GM18526 (cell line): ENCODE results near the gene PTP4A1.

Experiments
- POLR2A ChIP-seq: IDR thresholded peaks from 3 replicates; pipeline ENCODE4 v1.6.1; 2011; ENCODE audit not compliant: insufficient read length; ENCODE audit errors: extremely low read depth

PTP4A1 gene

DNA sequence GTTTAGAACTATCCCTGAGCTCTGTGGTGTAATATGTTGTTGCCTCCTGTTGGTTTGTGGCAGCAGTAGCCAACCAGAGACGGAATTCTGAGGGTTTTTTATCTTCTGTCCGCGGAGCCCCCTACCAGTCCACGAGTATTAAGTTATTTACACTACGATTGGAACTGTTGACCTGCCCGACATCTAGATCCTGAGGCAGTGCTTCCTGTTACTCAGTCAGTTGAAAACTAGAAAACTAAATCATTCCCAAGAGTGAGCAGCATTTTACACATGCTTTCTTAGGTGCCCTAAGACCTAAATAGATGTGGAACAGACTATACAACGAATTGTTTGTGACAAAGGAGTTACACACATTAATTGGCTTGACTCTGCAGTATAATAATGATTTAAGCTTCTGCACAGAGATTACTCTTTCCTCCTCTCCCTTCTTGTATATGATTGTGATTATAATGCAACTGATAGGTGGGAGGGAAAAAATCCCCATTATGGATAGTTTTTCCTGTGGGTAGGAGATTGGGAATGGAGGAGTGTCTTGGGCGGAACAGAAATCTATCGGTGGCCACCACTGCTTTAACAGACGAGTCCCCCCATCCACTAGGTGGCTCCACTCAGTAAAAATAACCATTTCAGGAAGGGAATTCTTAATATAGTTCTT lies 1.7 kb downstream of the PTP4A1 start:
- TF ChIP-seq POLR2A, result no peak

DNA sequence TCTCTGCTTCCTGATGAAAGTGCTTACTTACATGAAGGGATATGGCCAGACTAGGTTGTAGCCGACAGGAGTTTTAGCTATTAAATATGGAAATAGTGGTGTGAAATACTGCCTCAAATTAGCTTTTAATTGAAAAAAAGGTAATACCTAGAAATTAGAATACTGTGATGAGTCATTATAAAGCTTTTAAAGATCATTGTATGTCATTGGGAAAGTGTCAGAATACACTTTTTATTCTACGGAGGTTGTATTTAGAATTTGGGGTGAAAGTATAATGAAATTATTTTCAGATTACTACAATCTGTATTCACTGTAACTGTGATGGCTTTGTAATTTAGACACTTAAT lies 2.2 kb downstream of the PTP4A1 start:
- no peak for TF ChIP-seq POLR2A

DNA sequence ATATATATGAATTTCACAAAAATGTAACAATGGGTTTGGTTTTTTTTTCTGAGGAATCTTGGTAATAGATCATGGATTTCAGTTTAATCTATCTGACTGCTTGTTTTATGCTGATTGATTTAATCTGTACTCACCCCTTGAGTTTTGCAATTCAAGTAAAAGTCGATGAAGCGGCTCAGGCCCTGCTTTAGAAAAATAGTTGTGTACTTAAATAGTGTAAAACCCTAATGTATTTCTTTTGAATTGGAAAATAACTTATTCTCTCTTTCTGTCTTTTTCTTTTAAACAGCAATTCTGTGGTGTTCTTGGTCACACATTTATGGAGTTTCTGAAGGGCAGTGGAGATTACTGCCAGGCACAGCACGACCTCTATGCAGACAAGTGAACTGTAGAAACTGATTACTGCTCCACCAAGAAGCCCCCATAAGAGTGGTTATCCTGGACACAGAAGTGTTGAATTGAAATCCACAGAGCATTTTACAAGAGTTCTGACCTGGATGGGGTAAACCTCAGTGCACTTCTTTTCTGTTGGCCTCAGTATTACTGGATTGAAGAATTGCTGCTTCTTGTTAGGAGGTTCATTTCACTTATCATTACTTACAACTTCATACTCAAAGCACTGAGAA lies 4.0 kb downstream of the PTP4A1 start:
- no peak for TF ChIP-seq POLR2A

DNA sequence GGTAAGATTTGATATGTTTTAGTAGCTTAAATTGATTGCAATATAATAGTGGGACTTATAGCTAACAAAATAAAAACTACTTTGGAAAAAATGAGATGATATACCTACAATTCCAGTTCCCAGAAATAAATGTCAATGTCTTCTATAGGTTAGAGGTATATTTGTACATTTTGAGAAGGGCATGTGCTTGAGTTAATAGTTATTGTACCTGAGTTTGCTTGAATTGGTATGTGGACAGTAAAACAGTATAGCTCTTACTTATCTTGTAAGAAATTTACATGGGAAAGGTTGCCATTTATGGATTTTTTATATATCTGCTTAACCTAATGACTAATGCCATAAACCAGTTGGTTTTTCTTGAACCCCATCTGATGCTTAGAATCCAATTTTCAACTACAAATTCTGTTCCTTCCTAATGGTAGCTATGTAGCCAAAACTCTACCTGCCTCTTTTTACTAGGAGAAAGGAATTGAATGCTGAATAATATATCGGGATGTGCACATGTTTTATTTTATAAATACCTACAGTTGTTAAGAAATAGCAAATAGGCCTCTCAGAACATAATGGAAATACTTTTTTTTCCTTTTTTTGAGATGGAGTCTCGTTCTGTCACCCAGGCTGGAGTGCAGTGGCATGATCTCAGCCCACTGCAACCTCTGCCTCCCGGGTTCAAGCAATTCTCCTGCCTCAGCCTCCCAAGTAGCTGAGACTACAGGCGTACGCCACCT lies 4.9 kb downstream of the PTP4A1 start:
- TF ChIP-seq POLR2A, result no peak

DNA sequence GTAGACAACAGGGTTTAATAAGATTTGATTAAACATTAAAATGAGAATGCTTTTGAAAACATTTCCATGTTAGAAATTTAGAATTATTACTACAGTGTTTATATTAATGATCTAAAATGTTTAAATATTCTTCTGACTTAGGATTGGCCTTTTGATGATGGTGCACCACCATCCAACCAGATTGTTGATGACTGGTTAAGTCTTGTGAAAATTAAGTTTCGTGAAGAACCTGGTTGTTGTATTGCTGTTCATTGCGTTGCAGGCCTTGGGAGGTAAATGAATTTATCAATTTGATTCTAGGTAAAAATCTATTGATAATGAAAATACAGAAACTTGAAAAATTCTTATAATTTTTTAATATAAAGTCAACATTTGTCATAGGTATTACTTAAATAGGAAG lies 6.5 kb downstream of the PTP4A1 start:
- TF ChIP-seq POLR2A, result no peak

DNA sequence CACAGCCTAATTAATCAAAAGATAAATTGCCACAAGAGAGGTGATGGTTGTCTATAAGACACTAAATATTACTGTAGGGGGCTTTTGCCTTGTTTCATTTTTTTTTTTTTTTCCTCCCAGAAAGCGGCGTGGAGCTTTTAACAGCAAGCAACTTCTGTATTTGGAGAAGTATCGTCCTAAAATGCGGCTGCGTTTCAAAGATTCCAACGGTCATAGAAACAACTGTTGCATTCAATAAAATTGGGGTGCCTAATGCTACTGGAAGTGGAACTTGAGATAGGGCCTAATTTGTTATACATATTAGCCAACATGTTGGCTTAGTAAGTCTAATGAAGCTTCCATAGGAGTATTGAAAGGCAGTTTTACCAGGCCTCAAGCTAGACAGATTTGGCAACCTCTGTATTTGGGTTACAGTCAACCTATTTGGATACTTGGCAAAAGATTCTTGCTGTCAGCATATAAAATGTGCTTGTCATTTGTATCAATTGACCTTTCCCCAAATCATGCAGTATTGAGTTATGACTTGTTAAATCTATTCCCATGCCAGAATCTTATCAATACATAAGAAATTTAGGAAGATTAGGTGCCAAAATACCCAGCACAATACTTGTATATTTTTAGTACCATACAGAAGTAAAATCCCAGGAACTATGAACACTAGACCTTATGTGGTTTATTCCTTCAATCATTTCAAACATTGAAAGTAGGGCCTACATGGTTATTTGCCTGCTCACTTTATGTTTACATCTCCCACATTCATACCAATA lies 7.8 kb downstream of the PTP4A1 start:
- no peak for TF ChIP-seq POLR2A

DNA sequence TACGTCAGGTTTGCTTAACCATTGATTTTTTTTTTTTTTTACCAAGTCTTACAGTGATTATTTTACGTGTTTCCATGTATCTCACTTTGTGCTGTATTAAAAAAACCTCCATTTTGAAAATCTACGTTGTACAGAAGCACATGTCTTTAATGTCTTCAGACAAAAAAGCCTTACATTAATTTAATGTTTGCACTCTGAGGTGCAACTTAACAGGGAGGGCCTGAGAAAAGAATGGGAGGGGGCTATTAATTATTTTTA lies 8.4 kb downstream of the PTP4A1 start:
- TF ChIP-seq POLR2A, result no peak

DNA sequence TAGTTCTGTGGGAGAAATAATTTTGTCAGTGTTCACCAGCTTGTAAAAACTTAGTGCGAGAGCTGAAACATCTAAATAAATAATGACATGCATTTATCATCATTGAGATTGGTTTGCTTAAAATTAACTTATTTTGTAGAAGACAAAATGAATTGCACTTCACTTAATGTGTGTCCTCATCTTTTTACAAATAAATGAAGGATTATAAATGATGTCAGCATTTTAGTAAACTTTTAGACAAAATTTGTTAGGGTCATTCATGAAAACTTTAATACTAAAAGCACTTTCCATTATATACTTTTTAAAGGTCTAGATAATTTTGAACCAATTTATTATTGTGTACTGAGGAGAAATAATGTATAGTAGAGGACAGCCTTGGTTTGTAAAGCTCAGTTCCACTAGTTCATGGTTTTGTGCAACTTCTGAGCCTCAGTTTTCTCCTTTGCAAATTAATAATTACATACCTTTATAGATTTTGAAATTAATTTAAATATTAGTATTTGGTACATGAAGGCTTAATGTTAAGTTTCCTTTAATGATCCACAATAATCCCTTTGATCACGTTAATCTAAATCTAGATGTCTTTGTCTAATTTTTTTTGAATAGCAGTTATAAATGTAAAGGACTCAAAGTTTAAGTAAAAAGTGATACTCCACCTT lies 9.2 kb downstream of the PTP4A1 start:
- no peak for TF ChIP-seq POLR2A

DNA sequence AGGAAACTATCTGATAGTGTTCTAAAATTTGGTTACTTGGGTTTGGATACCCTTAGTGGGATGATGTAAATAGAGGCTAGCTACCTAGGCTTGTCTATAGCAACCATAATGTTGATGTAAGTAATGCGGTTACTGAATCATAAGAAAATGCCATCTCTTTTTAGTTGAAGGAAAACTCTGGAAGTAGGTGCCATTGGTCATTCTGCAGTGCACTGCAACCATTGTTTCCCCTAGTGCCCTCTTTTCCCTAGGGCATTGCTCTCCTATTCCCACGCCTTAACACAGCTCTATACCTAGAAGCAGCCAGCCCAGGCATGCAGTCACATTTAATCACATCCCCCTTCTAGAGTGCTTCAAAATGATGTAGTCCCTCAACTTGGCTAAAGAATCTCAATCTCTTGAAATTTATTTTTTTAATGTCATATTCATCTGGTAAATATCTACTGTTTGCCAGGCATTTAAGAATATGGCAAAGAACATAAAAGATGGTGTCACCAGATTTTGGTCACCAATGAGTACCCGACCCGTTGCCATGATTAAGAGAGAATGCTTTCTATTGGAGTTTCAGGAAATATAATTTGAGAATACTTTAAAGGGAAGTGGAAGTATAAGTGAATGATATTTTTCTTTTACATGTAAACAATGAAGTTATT lies 10.4 kb downstream of the PTP4A1 start:
- no peak for TF ChIP-seq POLR2A

DNA sequence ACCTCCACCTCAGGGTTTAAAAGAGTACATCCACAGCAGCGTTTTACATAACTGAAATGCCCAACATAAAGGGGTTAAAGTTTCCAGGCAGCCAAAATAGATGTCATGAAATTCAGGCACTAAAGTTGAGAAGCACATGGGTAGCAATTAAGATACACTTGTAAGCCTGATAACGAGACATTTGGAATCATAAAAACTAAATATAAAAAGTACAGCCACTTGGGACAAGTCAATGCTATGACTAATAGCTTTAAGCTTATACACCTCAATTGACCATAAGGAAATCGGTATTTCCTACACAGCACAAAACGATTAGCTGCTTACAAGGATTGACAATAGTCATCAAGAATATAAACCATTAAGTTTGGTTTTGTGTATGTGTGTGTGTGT lies 11.8 kb downstream of the PTP4A1 start:
- TF ChIP-seq POLR2A, result no peak

DNA sequence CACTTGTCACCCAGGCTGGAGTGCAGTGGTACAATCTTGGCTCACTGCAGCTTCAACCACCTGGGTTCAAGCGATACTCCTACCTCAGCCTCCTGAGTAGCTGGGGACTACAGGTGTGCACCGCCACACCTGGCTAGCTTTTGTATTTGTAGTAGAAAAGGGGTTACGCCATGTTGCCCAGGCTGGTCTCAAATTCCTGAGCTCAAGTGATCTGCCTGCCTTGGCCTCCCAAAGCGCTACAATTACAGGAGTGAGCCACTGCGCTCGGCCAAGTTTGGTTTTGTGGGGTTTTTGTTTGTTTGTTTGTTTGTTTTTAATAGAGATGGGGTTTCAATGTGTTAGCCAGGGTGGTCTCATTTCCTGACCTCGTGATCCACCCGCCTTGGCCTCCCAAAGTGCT lies 12.3 kb downstream of the PTP4A1 start:
- no peak for TF ChIP-seq POLR2A

DNA sequence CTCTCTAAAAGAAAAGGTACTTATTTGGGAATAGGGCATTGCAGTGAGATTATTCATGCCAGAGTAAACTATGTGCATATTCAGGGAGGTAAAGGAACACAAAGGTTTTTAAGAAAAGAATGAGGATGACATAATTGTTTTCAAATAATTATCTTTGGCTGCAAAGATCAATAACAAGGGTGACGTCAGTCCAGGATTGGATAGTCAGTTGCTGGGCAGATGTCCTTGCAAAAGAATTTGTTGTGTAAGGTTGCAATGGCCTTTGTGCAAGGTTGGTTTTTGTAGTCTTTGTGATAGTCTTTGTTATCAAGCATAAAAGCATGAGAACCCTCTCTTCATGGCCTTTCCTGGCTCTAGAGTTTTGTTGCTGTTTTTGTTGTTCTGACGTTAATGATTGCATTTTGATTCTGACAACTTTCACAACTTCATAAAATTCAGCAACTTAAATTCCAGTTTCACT lies 17.7 kb downstream of the PTP4A1 start:
- no peak for TF ChIP-seq POLR2A

DNA sequence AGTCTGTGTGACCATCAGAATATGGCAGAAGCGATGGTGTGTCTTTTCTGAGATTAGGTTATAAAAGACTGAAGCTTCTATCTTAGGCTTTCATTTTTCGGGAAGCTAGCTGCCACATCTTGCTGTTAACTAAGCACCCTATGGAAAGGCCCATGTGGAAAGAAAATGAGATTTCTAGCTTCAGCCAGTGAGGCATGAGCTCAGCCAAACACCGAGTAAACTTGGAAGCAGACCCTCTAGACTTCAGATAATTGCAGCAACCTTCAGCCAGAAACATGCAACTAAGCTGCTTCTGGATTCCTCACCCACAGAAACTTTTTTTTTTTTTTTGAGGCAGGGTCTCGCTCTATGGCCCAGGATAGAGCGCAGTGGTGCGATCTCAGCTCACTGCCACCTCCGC lies 20.6 kb downstream of the PTP4A1 start:
- TF ChIP-seq POLR2A, result no peak

DNA sequence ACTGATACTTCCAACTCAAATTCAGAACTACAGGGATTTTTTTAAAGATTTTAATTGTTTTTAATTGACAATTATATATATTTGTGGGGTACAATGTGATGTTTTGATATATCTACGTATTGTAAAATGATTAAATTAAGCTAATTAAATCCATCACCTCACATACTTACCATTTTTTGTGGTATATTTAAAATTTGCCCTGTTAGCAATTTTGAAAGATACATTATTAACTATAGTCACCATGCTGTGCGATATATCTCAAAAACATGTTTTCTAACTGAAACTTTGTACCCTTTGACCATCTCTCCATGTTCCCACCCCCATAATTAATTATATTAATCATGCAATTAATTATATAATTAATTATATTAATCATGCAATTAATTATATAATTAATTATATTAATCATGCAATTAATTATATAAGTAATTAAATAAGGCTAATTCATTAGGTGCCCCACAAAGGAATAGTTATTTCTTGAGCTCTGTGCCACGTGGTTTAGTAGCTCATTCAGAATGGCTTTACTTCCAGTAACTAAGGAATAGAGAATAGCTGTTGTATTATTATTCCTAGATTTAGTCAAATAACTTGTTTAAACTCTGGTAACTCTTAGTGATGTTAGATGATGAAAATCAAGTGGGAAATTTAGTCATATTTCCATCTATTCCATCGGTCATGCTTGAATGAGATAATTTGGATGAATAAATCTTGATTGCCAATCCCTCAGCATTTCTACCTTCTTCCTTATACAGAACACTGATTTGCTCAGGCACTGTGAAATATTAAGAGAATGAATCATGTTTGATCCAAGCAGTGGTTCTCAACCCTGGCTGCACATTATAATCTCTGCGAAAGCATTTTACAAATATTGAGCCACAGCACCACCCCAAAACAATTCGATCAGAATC lies 25.1 kb downstream of the PTP4A1 start:
- no peak for TF ChIP-seq POLR2A
